ENCODE data around the gene SDC1. TPM values are rescaled to one million over a fixed set of nuclear protein-coding genes. Genes with fewer than 3 reads are reported as not detected.

The SDC1 gene
- total RNA-seq, 4 donors from 2014 or later = 729 to 864 (median 835) TPM

GRCh38 chr2:20226152-20226545 lies 1.2 kb upstream of the SDC1 start:
- intact Hi-C loops (cut with DNase I; ENCODE audit: low total_unique reads) = no loop called here
- no peak overlapping the region for H3K4me3 ChIP-seq (ENCODE audit: low read depth, poor library complexity, severe bottlenecking)
- WGBS, 2 donors = 92% methylated on average over 14 of the region's 14 CpGs
- TF ChIP-seq POLR2A (IDR thresholded peaks at IDR 0.05) = no peak
- no peak for TF ChIP-seq CTCF (IDR thresholded peaks at IDR 0.05)
- peak in 1 of 2 donors; percentile 64 for DNase-seq (ENCODE audit: low spot score in 2 of 2)

- 12% methylated on average over 37 to 56 of the region's 66 CpGs for WGBS, 2 donors
- intact Hi-C loops (cut with DNase I; ENCODE audit: low total_unique reads) = no loop called here
- peak in 1 of 2 donors; percentile 89 for DNase-seq (ENCODE audit: low spot score in 2 of 2)
- TF ChIP-seq CTCF (IDR thresholded peaks at IDR 0.05) (no peak), POLR2A (IDR thresholded peaks at IDR 0.05) (no peak)
- H3K4me3 ChIP-seq (ENCODE audit: low read depth, poor library complexity, severe bottlenecking) = no peak overlapping the region
Measured at GRCh38 chr2:20225294-20226151, 593 bp upstream of the SDC1 start.

- no peak for TF ChIP-seq POLR2A (IDR thresholded peaks at IDR 0.05)
- TF ChIP-seq CTCF (IDR thresholded peaks at IDR 0.05) = no peak
- DNase-seq (ENCODE audit: low spot score in 2 of 2) = peak in 1 of 2 donors; percentile 85
- 0% methylated on average over 11 to 35 of the region's 70 CpGs for WGBS, 2 donors
- intact Hi-C loops (cut with DNase I; ENCODE audit: low total_unique reads) = no loop called here
- peak overlapping the region; percentile 31 for H3K4me3 ChIP-seq (ENCODE audit: low read depth, poor library complexity, severe bottlenecking)
Measured at GRCh38 chr2:20224164-20224715, 690 bp downstream of the SDC1 start.

GRCh38 chr2:20223407-20224163 lies 1.3 kb downstream of the SDC1 start:
- intact Hi-C loops (cut with DNase I; ENCODE audit: low total_unique reads) = no loop called here
- TF ChIP-seq POLR2A (IDR thresholded peaks at IDR 0.05) (no peak), CTCF (IDR thresholded peaks at IDR 0.05) (no peak)
- DNase-seq (ENCODE audit: low spot score in 2 of 2) = peak in 1 of 2 donors; percentile 88
- 0% methylated on average over 34 to 57 of the region's 66 CpGs for WGBS, 2 donors
- H3K4me3 ChIP-seq (ENCODE audit: low read depth, poor library complexity, severe bottlenecking) = peak overlapping the region; percentile 31

GRCh38 chr2:20222769-20223406 lies 2.0 kb downstream of the SDC1 start:
- no peak overlapping the region for H3K4me3 ChIP-seq (ENCODE audit: low read depth, poor library complexity, severe bottlenecking)
- WGBS, 2 donors = 27 to 33% methylated on average over 21 of the region's 21 CpGs
- no peak for DNase-seq (ENCODE audit: low spot score in 2 of 2)
- intact Hi-C loops (cut with DNase I; ENCODE audit: low total_unique reads) = no loop called here
- no peak for TF ChIP-seq CTCF (IDR thresholded peaks at IDR 0.05)
- TF ChIP-seq POLR2A (IDR thresholded peaks at IDR 0.05) = no peak
